HepG2 (cell line): ENCODE measurements around the gene DHRS11. TPM values are rescaled to one million over a fixed set of nuclear protein-coding genes. Genes with fewer than 3 reads are reported as not detected.

Experiments
- CSRNP1 ChIP-seq: sonication (generic); formaldehyde crosslinking; IDR thresholded peaks from 2 replicates; pipeline ENCODE4 v1.8.1; 2023; ENCODE audit warnings: mild to moderate bottlenecking, missing genetic modification reagents
- KLF11 ChIP-seq: IDR thresholded peaks from 2 replicates; pipeline ENCODE4 v1.6.1; 2016; ENCODE audit warnings: missing compliant biosample characterization
- KLF6 ChIP-seq: IDR thresholded peaks from 2 replicates; pipeline ENCODE4 v1.8.0; 2016; ENCODE audit warnings: missing biosample characterization, missing genetic modification reagents
- MIER3 ChIP-seq: IDR thresholded peaks from 2 replicates; pipeline ENCODE4 v1.6.1; 2016; ENCODE audit warnings: missing compliant biosample characterization, borderline replicate concordance
- RFX1 ChIP-seq: fragments of 450-650 bp; IDR thresholded peaks from 2 replicates; pipeline ENCODE4 v1.6.1; 2017
- YEATS2 ChIP-seq: sonication (generic); formaldehyde crosslinking; IDR thresholded peaks from 2 replicates; pipeline ENCODE4 v1.4.0; 2020; ENCODE audit warnings: missing genetic modification reagents, borderline replicate concordance
- ZFP36 ChIP-seq: fragments of 150-350 bp; IDR thresholded peaks from 2 replicates; pipeline ENCODE4 v1.6.1; 2018; ENCODE audit warnings: borderline replicate concordance, low read length, low read depth; ENCODE audit not compliant: partially characterized antibody
- ZHX2 ChIP-seq, 2 experiments: sonication (generic) in 1 of 2; formaldehyde crosslinking in 1 of 2; IDR thresholded peaks; 2 replicates each; pipeline versions ENCODE4 v1.6.1 to v1.9.0; 2014 to 2022; ENCODE audit warnings: antibody characterized with exemption in 1 of 2, borderline replicate concordance in 1 of 2, inconsistent platforms in 1 of 2, low read depth in 1 of 2, missing genetic modification reagents in 1 of 2
- ZNF274 ChIP-seq: sonication (generic); formaldehyde crosslinking; IDR thresholded peaks from 2 replicates; pipeline ENCODE4 v1.5.1; 2020; ENCODE audit warnings: mild to moderate bottlenecking, missing genetic modification reagents
- ZNF549 ChIP-seq: sonication (generic); formaldehyde crosslinking; IDR thresholded peaks from 2 replicates; pipeline ENCODE4 v1.5.0; 2020; ENCODE audit warnings: missing genetic modification reagents
- ZNF883 ChIP-seq: sonication (generic); formaldehyde crosslinking; IDR thresholded peaks from 2 replicates; pipeline ENCODE4 v1.5.1; 2020; ENCODE audit warnings: mild to moderate bottlenecking, missing genetic modification reagents; ENCODE audit errors: not compliant biosample characterization
- polyA plus RNA-seq, 8 experiments: library from polyadenylated mRNA; depleted of rRNA in 3 of 8; stranded (reverse) in 7 of 8; unstranded in 1 of 8; fragments of >200 nt; fragmentation: Illumina TruSeq in 4 of 8; extraction: Trizol in 4 of 8; gene quantifications; 2 replicates each; pipeline versions ENCODE4 v1.2.1 to v1.2.3, GENCODE V29; 2011 to 2016; ENCODE audit warnings: low read depth in 4 of 8, missing spikeins in 1 of 8, mixed read lengths in 1 of 8; ENCODE audit not compliant: insufficient read depth in 1 of 8
- total RNA-seq, 5 experiments: library from RNA; depleted of rRNA; stranded (reverse); fragments of >200 nt; fragmentation: Illumina TruSeq; extraction: Trizol; gene quantifications; 2 replicates each; pipeline ENCODE4 v1.2.3, GENCODE V29; 2016; ENCODE audit warnings: low read depth in 1 of 5
- TF ChIP-seq, protein P1 (sequence below): sonication (generic); formaldehyde crosslinking; IDR thresholded peaks from 2 replicates; pipeline ENCODE4 v1.5.1; 2020; ENCODE audit warnings: mild to moderate bottlenecking, moderate library complexity, missing genetic modification reagents
- TF ChIP-seq, protein P2 (sequence below): sonication (generic); formaldehyde crosslinking; IDR thresholded peaks from 2 replicates; pipeline ENCODE4 v1.4.0; 2020; ENCODE audit warnings: missing genetic modification reagents
- TF ChIP-seq, protein P3 (sequence below): IDR thresholded peaks from 2 replicates; pipeline ENCODE4 v1.6.1; 2016; ENCODE audit warnings: low read depth, control low read depth

The DHRS11 gene
- total and polyA plus RNA-seq, 2 of the 13 experiments (the other 11 are each of a cell fraction or from before 2014, with no cell fraction given) = 28.4 to 41.9 TPM

DNA sequence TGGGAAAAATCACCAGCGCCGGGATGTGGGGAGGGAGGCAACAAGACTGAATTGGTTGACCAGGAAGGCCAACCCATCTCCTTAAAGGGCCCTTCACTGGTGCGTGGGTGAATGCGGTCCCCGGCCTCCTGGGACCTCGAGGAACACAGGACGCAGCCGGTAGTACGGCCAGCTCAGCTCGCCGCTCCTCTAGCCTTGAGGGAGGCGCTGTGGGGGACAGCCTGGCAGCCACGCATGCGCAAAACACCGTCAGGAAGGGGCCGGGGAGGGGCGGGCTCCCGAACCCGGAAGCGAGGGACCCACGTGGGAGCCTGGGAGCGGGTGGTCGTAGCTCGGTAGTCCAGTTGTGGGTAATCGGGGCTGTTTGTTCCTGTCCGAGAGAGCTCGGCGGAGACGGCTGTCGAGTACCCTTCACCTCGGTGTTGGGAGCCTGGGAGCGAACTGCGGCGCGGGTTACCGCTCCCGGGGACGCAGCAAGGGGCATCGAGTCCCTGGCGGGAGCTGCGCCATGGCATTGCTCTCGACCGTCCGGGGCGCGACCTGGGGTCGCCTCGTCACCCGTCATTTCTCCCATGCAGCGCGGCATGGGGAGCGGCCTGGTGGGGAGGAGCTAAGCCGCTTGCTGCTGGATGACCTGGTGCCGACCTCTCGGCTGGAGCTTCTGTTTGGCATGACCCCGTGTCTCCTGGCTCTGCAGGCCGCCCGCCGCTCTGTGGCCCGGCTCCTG is 9.8 kb downstream of the DHRS11 start, which contains the start of gene MRM1 (continued):
- TF ChIP-seq ZHX2 (IDR thresholded peaks at IDR 0.05; ENCODE audit: low read depth) (no peak), ZHX2 (CRISPR knock-in tag; IDR thresholded peaks at IDR 0.05; ENCODE audit: borderline replicate concordance) (no peak), ZNF549 (CRISPR knock-in tag) (no peak), ZFP36 (no peak), ZNF883 (CRISPR knock-in tag) (no peak), RFX1 (no peak), ZNF274 (CRISPR knock-in tag) (peak; percentile 65; the same call in 1 of the 2 replicates), YEATS2 (CRISPR knock-in tag) (peak; percentile 62; the same call in 1 of the 2 replicates), CSRNP1 (CRISPR knock-in tag) (no peak), MIER3 (CRISPR knock-in tag) (no peak), KLF6 (CRISPR knock-in tag) (peak; percentile 82; the same call in 1 of the 2 replicates), KLF11 (peak; percentile 20; the same call in 1 of the 2 replicates)
- TF ChIP-seq, protein P1, sequence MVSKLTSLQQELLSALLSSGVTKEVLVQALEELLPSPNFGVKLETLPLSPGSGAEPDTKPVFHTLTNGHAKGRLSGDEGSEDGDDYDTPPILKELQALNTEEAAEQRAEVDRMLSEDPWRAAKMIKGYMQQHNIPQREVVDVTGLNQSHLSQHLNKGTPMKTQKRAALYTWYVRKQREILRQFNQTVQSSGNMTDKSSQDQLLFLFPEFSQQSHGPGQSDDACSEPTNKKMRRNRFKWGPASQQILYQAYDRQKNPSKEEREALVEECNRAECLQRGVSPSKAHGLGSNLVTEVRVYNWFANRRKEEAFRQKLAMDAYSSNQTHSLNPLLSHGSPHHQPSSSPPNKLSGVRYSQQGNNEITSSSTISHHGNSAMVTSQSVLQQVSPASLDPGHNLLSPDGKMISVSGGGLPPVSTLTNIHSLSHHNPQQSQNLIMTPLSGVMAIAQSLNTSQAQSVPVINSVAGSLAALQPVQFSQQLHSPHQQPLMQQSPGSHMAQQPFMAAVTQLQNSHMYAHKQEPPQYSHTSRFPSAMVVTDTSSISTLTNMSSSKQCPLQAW = no peak; the same call in 1 of the 2 replicates
- TF ChIP-seq, protein P2, sequence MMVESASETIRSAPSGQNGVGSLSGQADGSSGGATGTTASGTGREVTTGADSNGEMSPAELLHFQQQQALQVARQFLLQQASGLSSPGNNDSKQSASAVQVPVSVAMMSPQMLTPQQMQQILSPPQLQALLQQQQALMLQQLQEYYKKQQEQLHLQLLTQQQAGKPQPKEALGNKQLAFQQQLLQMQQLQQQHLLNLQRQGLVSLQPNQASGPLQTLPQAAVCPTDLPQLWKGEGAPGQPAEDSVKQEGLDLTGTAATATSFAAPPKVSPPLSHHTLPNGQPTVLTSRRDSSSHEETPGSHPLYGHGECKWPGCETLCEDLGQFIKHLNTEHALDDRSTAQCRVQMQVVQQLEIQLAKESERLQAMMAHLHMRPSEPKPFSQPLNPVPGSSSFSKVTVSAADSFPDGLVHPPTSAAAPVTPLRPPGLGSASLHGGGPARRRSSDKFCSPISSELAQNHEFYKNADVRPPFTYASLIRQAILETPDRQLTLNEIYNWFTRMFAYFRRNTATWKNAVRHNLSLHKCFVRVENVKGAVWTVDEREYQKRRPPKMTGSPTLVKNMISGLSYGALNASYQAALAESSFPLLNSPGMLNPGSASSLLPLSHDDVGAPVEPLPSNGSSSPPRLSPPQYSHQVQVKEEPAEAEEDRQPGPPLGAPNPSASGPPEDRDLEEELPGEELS (CRISPR knock-in tag) = peak; percentile 29; the same call in 1 of the 2 replicates
- TF ChIP-seq, protein P3, sequence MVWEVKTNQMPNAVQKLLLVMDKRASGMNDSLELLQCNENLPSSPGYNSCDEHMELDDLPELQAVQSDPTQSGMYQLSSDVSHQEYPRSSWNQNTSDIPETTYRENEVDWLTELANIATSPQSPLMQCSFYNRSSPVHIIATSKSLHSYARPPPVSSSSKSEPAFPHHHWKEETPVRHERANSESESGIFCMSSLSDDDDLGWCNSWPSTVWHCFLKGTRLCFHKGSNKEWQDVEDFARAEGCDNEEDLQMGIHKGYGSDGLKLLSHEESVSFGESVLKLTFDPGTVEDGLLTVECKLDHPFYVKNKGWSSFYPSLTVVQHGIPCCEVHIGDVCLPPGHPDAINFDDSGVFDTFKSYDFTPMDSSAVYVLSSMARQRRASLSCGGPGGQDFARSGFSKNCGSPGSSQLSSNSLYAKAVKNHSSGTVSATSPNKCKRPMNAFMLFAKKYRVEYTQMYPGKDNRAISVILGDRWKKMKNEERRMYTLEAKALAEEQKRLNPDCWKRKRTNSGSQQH = no peak; the same call in 1 of the 2 replicates
